HG02943 (cell line): ENCODE measurements around the gene TFDP3.

Source experiments
- ATAC-seq: cut with Tn5 transposase; IDR thresholded peaks from one replicate; pipeline ENCODE4 v1.9.1; 2021; ENCODE audit warnings: mild to moderate bottlenecking, low read depth, moderate library complexity; ENCODE audit not compliant: unreplicated experiment

Gene TFDP3

DNA sequence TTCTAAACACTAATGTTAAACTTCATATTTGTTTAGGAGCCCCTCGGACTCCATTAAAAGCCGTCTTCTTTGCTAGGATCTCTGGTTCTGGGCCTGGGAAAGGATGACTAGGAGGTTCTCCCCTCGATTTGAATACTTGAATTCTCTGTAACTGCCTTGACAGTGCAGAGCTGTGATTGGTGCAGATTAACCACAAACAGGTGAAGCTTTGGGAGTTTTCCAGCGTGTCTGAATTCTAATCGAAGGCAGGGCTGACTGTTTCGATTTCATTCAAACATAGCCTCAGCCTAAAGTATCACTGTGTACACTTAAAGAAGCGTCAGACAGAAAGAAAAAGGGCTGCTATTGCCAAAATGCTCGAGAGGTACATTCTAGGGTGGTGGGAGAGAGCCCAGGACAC, 29.0 kb downstream of the TFDP3 start:
- ATAC-seq, result no peak

GRCh38 chrX:133188631-133189030, 29.5 kb downstream of the TFDP3 start:
- no peak for ATAC-seq

- no peak for ATAC-seq
Measured at GRCh38 chrX:133185938-133186337, 32.2 kb downstream of the TFDP3 start.

- no peak for ATAC-seq
Measured at GRCh38 chrX:133185119-133185518, 33.0 kb downstream of the TFDP3 start.

- no peak for ATAC-seq
Measured at GRCh38 chrX:133183806-133184205, 34.3 kb downstream of the TFDP3 start.

DNA sequence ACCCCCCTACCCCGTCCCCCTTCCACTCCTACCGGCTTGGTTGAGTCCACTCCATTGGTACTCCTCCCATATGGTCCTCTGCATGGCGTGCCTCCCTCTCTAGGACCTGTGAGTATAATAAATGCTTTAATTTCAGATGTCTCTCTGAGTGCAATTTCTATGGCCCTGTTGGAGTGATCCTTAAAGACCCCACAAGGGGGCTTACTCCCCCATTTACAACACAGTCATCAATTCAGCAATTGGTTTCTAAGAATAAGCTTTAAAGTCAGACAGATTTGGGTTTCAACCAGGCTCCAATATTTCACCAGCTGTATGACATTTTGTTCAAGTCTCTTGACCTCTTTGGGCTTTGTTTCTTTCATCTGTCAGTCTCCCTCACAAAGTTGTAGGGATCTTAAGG, 38.7 kb downstream of the TFDP3 start:
- ATAC-seq, result no peak

- no peak for ATAC-seq
Measured at GRCh38 chrX:133177202-133177601, 41.0 kb downstream of the TFDP3 start.

DNA sequence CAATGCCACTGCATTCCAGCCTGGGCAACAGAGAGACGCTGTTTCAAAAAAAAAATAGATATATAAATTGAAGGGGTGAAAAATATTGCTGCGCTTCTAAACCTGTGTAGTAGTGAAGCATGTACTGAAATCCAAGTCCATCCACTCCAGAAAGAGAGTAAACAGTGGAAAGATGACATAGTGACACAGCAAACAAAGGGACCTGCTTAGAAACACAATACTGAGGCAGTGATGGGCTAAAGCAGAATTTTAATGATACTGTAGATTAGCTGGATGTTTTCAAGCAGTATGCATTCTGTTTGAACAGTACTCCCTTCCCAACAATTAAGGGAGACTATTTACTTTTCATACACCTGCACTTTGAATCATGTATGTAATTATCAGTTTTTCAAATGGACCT, 42.5 kb downstream of the TFDP3 start:
- ATAC-seq, result no peak

DNA sequence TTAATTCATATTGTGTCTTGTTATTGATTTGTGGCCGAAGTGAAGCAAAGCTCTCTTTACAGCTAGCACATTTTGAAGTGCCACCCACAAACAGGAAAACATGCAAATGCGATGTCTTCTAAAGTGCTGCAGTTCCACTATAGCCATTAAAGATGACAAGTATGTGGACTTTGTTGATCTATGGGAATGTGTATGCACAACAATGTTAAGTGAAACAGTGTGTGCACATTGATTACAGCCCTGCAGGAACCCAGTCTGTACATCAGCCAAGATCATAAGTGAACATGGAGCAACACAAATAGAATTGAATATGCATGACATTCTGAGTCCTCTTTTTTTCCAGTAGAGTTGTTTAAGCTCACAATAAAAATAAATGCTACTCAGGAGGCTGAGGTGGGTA, 43.0 kb downstream of the TFDP3 start:
- no peak for ATAC-seq

- peak; percentile 62 for ATAC-seq
Measured at GRCh38 chrX:133171962-133172708, 46.0 kb downstream of the TFDP3 start.
